OCI-LY1 (cell line): Measurements from ENCODE around the gene SLC25A44.

ENCODE experiments used
- H2AFZ ChIP-seq: fragments of 200-600 bp; sonication (generic), shearing (Covaris generic); 2 replicates; pipeline ENCODE4 v1.6.0; 2014; ENCODE audit warnings: antibody characterized with exemption, mild to moderate bottlenecking, low read length
- H3F3A ChIP-seq: fragments of 200-600 bp; sonication (generic), shearing (Covaris generic); 2 replicates; pipeline ENCODE4 v1.6.0; 2014; ENCODE audit warnings: mild to moderate bottlenecking, antibody characterized with exemption, low read length, moderate library complexity; ENCODE audit not compliant: insufficient read depth
- H3K27ac ChIP-seq: fragments of 200-600 bp; sonication (generic); 2 replicates; pipeline ENCODE4 v1.5.1; 2014; ENCODE audit warnings: low read length, mixed run types, mild to moderate bottlenecking, low read depth; ENCODE audit not compliant: poor library complexity, severe bottlenecking
- H3K27me3 ChIP-seq: fragments of 200-600 bp; sonication (generic); 2 replicates; pipeline ENCODE4 v1.6.0; 2014; ENCODE audit warnings: antibody characterized with exemption, mild to moderate bottlenecking, low read length, moderate library complexity; ENCODE audit not compliant: insufficient read depth
- H3K36me3 ChIP-seq: fragments of 200-600 bp; sonication (generic); 2 replicates; pipeline ENCODE4 v1.6.1; 2014; ENCODE audit warnings: mild to moderate bottlenecking, antibody characterized with exemption, low read length, moderate library complexity, mixed read lengths; ENCODE audit not compliant: insufficient read depth
- H3K4me1 ChIP-seq: fragments of 200-600 bp; sonication (generic); 2 replicates; pipeline ENCODE4 v1.5.1; 2014; ENCODE audit warnings: mild to moderate bottlenecking, low read length, moderate library complexity; ENCODE audit not compliant: insufficient read depth, severe bottlenecking
- H3K4me2 ChIP-seq: fragments of 200-600 bp; sonication (generic), shearing (Covaris generic); 2 replicates; pipeline ENCODE4 v1.6.1; 2014; ENCODE audit warnings: low read length
- H3K4me3 ChIP-seq: fragments of 200-600 bp; sonication (generic); 2 replicates; pipeline ENCODE4 v1.5.1; 2014; ENCODE audit warnings: low read length, low read depth, mild to moderate bottlenecking, mixed read lengths; ENCODE audit not compliant: poor library complexity, severe bottlenecking
- H3K79me2 ChIP-seq: fragments of 200-600 bp; shearing (Covaris generic); 2 replicates; pipeline ENCODE4 v1.6.1; 2016; ENCODE audit warnings: mixed run types, low read length, mixed read lengths; ENCODE audit not compliant: insufficient read depth
- H3K9ac ChIP-seq: fragments of 200-600 bp; sonication (generic), shearing (Covaris generic); 2 replicates; pipeline ENCODE4 v1.6.1; 2014; ENCODE audit warnings: mild to moderate bottlenecking, low read length, mixed read lengths
- H3K9me2 ChIP-seq: fragments of 200-600 bp; sonication (generic), shearing (Covaris generic); 2 replicates; pipeline ENCODE4 v1.6.1; 2014; ENCODE audit warnings: low read depth, mild to moderate bottlenecking, low read length, mixed read lengths
- H3K9me3 ChIP-seq: fragments of 200-600 bp; shearing (Covaris generic); 2 replicates; pipeline ENCODE4 v1.6.1; 2014; ENCODE audit warnings: low read length, mixed read lengths
- H4K20me1 ChIP-seq: fragments of 200-600 bp; sonication (generic), shearing (Covaris generic); 2 replicates; pipeline ENCODE4 v1.6.0; 2016; ENCODE audit warnings: mild to moderate bottlenecking, low read length; ENCODE audit not compliant: insufficient read depth
- CTCF ChIP-seq: fragments of 200-600 bp; sonication (generic), shearing (Covaris generic); IDR thresholded peaks from 2 replicates; pipeline ENCODE4 v1.5.1; 2017; ENCODE audit warnings: mild to moderate bottlenecking, antibody characterized with exemption, low read length, moderate library complexity, mixed read lengths
- EZH2 ChIP-seq: fragments of 200-600 bp; sonication (generic), shearing (Covaris generic); IDR thresholded peaks from 2 replicates; pipeline ENCODE4 v1.8.0; 2017; ENCODE audit warnings: borderline replicate concordance, mixed run types, mild to moderate bottlenecking, antibody characterized with exemption, low read length, moderate library complexity, mixed read lengths

SLC25A44 gene

GRCh38 chr1:156228501-156228900, 34.6 kb downstream of the SLC25A44 start:
- Histone ChIP-seq H3F3A (no peaks in the 10 kb centered on the region), H3K9ac (no peak overlapping the region), H3K36me3 (peaks cover 10% of the 10 kb centered on the region; the same call in 1 of the 2 replicates), H3K9me2 (no peaks in the 10 kb centered on the region), H3K79me2 (no peaks in the 10 kb centered on the region), H3K4me1 (peaks cover 9% of the 10 kb centered on the region), H3K4me3 (no peak overlapping the region), H2AFZ (no peak overlapping the region), H3K27ac (no peak overlapping the region), H3K4me2 (no peak overlapping the region), H3K9me3 (no peaks in the 10 kb centered on the region), H3K27me3 (no peaks in the 10 kb centered on the region), H4K20me1 (no peaks in the 10 kb centered on the region)
- TF ChIP-seq EZH2 (no peak), CTCF (no peak)

- Histone ChIP-seq H3K79me2 (no peaks in the 10 kb centered on the region), H3K27me3 (no peaks in the 10 kb centered on the region), H3K9ac (no peak overlapping the region), H3K9me2 (no peaks in the 10 kb centered on the region), H4K20me1 (no peaks in the 10 kb centered on the region), H3K27ac (no peak overlapping the region), H3K4me2 (no peak overlapping the region), H3K4me3 (no peak overlapping the region), H3K4me1 (peaks cover 9% of the 10 kb centered on the region), H3K36me3 (peaks cover 19% of the 10 kb centered on the region; the same call in 1 of the 2 replicates), H3F3A (no peaks in the 10 kb centered on the region), H2AFZ (no peak overlapping the region), H3K9me3 (no peaks in the 10 kb centered on the region)
- TF ChIP-seq CTCF (no peak), EZH2 (no peak)
Observed at GRCh38 chr1:156229809-156230472, 36.0 kb downstream of the SLC25A44 start.

GRCh38 chr1:156230473-156230837, 36.6 kb downstream of the SLC25A44 start:
- Histone ChIP-seq H3K9me3 (no peaks in the 10 kb centered on the region), H2AFZ (no peak overlapping the region), H3K27me3 (no peaks in the 10 kb centered on the region), H3K4me2 (no peak overlapping the region), H3K9me2 (no peaks in the 10 kb centered on the region), H3K9ac (no peak overlapping the region), H3K36me3 (peaks cover 19% of the 10 kb centered on the region; the same call in 1 of the 2 replicates), H3K4me3 (no peak overlapping the region), H3K79me2 (no peaks in the 10 kb centered on the region), H4K20me1 (no peaks in the 10 kb centered on the region), H3F3A (no peaks in the 10 kb centered on the region), H3K4me1 (peaks cover 9% of the 10 kb centered on the region), H3K27ac (no peak overlapping the region)
- TF ChIP-seq CTCF (no peak), EZH2 (no peak)
